ENCODE measurements around the gene MYH13. TPM values are rescaled to one million over a fixed set of nuclear protein-coding genes. Genes with fewer than 3 reads are reported as not detected.

Gene MYH13
- total and polyA plus RNA-seq, 10 of the 15 experiments (the other 5 are each of a cell fraction or from before 2014, with no cell fraction given), result 0.01 to 0.04 (median 0.03) TPM; not detected in 4

GRCh38 chr17:10403589-10403988, 30.8 kb upstream of the MYH13 start:
- Histone ChIP-seq H3K4me2 (ENCODE audit: control insufficient read depth, insufficient read depth) (no peak overlapping the region), H3K27me3 (replicated peaks in 1 of 2; ENCODE audit: control insufficient read depth in 2 of 2, insufficient read depth in 2 of 2, low read length in 1 of 2) (no peaks in the 10 kb centered on the region; a peak in 1 of 4 replicates), H2AFZ (ENCODE audit: control insufficient read depth, low read depth, low read length) (no peak overlapping the region), H3K9me3 (replicated peaks; ENCODE audit: control insufficient read depth, insufficient read depth, low read length) (no peaks in the 10 kb centered on the region), H3K9ac (ENCODE audit: control insufficient read depth, insufficient read depth, low read length) (no peak overlapping the region), H3K4me3 (no peak overlapping the region), H3K79me2 (ENCODE audit: control insufficient read depth, insufficient read depth, low read length) (no peaks in the 10 kb centered on the region), H3K4me1 (ENCODE audit: control insufficient read depth, insufficient read depth, low read length) (no peaks in the 10 kb centered on the region), H4K20me1 (ENCODE audit: control insufficient read depth, insufficient read depth) (no peaks in the 10 kb centered on the region), H3K36me3 (ENCODE audit: control insufficient read depth in 2 of 2, insufficient read depth in 2 of 2, low read length in 1 of 2) (no peaks in the 10 kb centered on the region), H3K27ac (ENCODE audit: control insufficient read depth, insufficient read depth) (no peak overlapping the region)
- FAIRE-seq, result no peak
- RAD21 ChIA-PET (ENCODE audit: unreplicated experiment), result no interaction called here
- TF ChIP-seq BRCA1 (IDR thresholded peaks at IDR 0.05; ENCODE audit: low read depth, low read length) (no peak), NKRF (conservative IDR thresholded peaks at IDR 0.05) (no peak), KLF5 (IDR thresholded peaks at IDR 0.05; ENCODE audit: partially characterized antibody) (no peak)
- in situ Hi-C loops (cut with MboI), result no loop called here
- no peak for ATAC-seq
- no TSS peak for BruUV-seq (replicated peaks)
- POLR2A ChIA-PET, result no interaction called here
- CTCF ChIA-PET, result no interaction called here
- no peak for DNase-seq (ENCODE audit: low read depth, low spot score)
- intact Hi-C loops (cut with micrococcal nuclease; ENCODE audit: unreplicated experiment), result no loop called here
- SMC1A ChIA-PET (ENCODE audit: uncharacterized antibody, unreplicated experiment), result no interaction called here

GRCh38 chr17:10398352-10398751, 25.5 kb upstream of the MYH13 start:
- H3K4me3 ChIP-seq, result no peak overlapping the region
- no peaks in the 10 kb centered on the region; a peak in 2 of 4 replicates for H3K27me3 ChIP-seq (replicated peaks in 1 of 2; ENCODE audit: control insufficient read depth in 2 of 2, insufficient read depth in 2 of 2, low read length in 1 of 2)
- DNase-seq (ENCODE audit: low read depth, low spot score), result no peak
- ChIA-PET SMC1A (ENCODE audit: uncharacterized antibody, unreplicated experiment) (no interaction called here), RAD21 (ENCODE audit: unreplicated experiment) (no interaction called here), POLR2A (no interaction called here), CTCF (no interaction called here)
- no peaks in the 10 kb centered on the region for H3K4me1 ChIP-seq (ENCODE audit: control insufficient read depth, insufficient read depth, low read length)
- in situ Hi-C loops (cut with MboI), result no loop called here
- H3K36me3 ChIP-seq (ENCODE audit: control insufficient read depth in 2 of 2, insufficient read depth in 2 of 2, low read length in 1 of 2), result no peaks in the 10 kb centered on the region
- H3K27ac ChIP-seq (ENCODE audit: control insufficient read depth, insufficient read depth), result no peak overlapping the region
- no peak for ATAC-seq
- H3K4me2 ChIP-seq (ENCODE audit: control insufficient read depth, insufficient read depth), result no peak overlapping the region
- no peaks in the 10 kb centered on the region for H4K20me1 ChIP-seq (ENCODE audit: control insufficient read depth, insufficient read depth)
- no peak overlapping the region for H3K9ac ChIP-seq (ENCODE audit: control insufficient read depth, insufficient read depth, low read length)
- WGBS (ENCODE audit: insufficient coverage, insufficient replicate concordance, low lambda C conversion rate, missing lambda C conversion rate), result 50% methylated on average over 9 of the region's 9 CpGs
- H3K79me2 ChIP-seq (ENCODE audit: control insufficient read depth, insufficient read depth, low read length), result no peaks in the 10 kb centered on the region
- H2AFZ ChIP-seq (ENCODE audit: control insufficient read depth, low read depth, low read length), result no peak overlapping the region
- no TSS peak for BruUV-seq (replicated peaks)
- no peak for FAIRE-seq
- TF ChIP-seq RAD51 (IDR thresholded peaks at IDR 0.05), result no peak
- TF ChIP-seq CBX3 (IDR thresholded peaks at IDR 0.05; ENCODE audit: borderline replicate concordance, low read depth), result no peak
- TF ChIP-seq NBN (IDR thresholded peaks at IDR 0.05), result no peak
- TF ChIP-seq POLR2A (IDR thresholded peaks at IDR 0.05; ENCODE audit: low read depth, low read length), result no peak
- no peak for TF ChIP-seq NR2C1 (IDR thresholded peaks at IDR 0.05)
- no peak for TF ChIP-seq RB1 (IDR thresholded peaks at IDR 0.05; ENCODE audit: borderline replicate concordance)
- TF ChIP-seq MAX (IDR thresholded peaks at IDR 0.05; ENCODE audit: low read depth, low read length), result no peak
- no peak for TF ChIP-seq YY1 (IDR thresholded peaks at IDR 0.05; ENCODE audit: low read depth, low read length)
- TF ChIP-seq KAT2A (conservative IDR thresholded peaks at IDR 0.05; ENCODE audit: control insufficient read depth, low read depth, low read length), result no peak
- no peaks in the 10 kb centered on the region for H3K9me3 ChIP-seq (replicated peaks; ENCODE audit: control insufficient read depth, insufficient read depth, low read length)
- intact Hi-C loops (cut with micrococcal nuclease; ENCODE audit: unreplicated experiment), result no loop called here

Measured in GM12878 (cell line).